Activated CD8-positive, alpha-beta memory T cell treated with anti-CD3 and anti-CD28 coated beads, Interleukin-2, amount 50 U/mL, for 24 hours (primary cell): ENCODE data around the gene ABLIM3.
"Not testable (repeated sequence)": the region's sequence is repeated elsewhere in the genome, so short reads cannot be mapped to it uniquely, and the experiment has no call there.

ENCODE experiments used
- DNase-seq: peaks from one replicate; pipeline ENCODE4 v3.0.0-alpha.2; 2020; ENCODE audit errors: extremely low read depth

ABLIM3 gene

GRCh38 chr5:149257889-149258705, 116.8 kb downstream of the ABLIM3 start:
- DNase-seq: no peak

- no peak for DNase-seq
These were observed 119.5 kb downstream of the ABLIM3 start for GRCh38 chr5:149260761-149261160.

- no peak for DNase-seq
These were observed 120.0 kb downstream of the ABLIM3 start for GRCh38 chr5:149261246-149261645.

GRCh38 chr5:149262315-149262714, 121.0 kb downstream of the ABLIM3 start:
- DNase-seq: no peak

- no peak for DNase-seq
These were observed 123.3 kb downstream of the ABLIM3 start for GRCh38 chr5:149264439-149265067.

- DNase-seq: no peak
These were observed 123.8 kb downstream of the ABLIM3 start for GRCh38 chr5:149265068-149265465.

DNA sequence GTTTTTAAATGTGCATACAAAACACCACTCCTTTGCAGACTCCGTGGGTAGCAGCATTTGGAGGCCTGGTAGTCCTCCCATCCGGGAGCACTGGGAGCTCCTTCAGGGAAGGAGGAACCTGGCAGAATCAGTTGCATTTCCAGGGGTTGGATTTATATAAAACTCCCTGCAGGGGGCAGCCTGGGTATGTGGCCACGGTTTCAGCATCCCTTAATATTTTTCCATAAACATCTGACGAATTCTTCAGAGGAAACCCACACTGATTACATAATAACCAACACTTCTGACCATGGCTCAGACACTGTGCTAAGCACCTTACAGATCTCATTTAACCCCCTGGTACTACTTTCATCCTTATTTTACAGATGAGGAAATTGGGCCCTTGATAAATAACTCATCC, 124.3 kb downstream of the ABLIM3 start:
- DNase-seq: no peak

- DNase-seq: no peak
These were observed 126.1 kb downstream of the ABLIM3 start for GRCh38 chr5:149267241-149267973.

GRCh38 chr5:149268928-149269557, 127.8 kb downstream of the ABLIM3 start:
- DNase-seq: no peak

DNA sequence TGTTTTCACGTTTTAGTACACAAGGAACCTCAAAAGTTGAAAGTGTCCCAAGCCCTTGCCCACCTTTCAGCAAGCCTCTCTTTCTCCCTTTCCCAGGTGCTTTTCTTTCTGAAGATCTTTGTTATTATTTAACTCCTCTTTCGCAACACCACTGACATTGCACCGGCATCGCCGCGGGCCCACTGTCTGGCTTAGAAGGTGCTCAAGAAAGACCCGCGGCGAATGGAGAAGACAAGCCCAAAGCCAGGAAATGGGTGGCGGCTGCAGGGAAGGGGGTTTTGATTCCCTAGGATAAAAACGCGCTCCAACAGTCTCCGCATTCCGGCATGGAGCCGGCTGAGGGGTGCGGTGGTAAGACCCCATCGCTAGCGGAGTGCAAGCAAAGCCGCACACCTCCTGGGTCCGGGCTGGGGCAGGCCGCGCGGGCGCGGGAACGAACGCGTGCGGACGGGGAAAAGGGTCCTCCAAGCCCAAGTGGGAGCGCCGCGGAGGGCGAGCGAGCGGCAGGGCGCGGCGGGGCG, 130.0 kb downstream of the ABLIM3 start:
- DNase-seq: no peak

- no peak for DNase-seq
These were observed 130.6 kb downstream of the ABLIM3 start, which contains the start of gene AFAP1L1 for GRCh38 chr5:149271716-149272563. TSS of gene AFAP1L1 (plus strand) at chr5:149271859. CDS start at chr5:149271969, 110 bp downstream.

DNA sequence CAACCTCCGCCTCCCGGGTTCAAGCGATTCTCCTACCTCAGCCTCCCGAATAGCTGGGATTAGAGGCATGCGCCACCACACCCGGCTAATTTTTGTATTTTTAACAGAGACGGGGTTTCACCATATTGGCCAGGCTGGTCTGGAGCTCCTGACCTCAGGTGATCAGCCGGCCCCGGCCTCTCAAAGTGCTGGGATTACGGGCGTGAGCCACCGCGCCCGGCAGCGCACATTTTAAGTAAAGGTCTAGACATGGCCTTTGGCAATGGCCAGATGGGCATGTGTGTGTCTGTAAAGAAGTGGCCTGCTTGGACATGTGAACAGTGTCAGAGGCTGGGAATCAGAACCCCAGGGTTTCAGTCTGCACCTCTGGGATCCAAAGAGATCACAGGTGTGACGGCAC, 131.5 kb downstream of the ABLIM3 start:
- not testable (repeated sequence) for DNase-seq

- DNase-seq: no peak
These were observed 131.9 kb downstream of the ABLIM3 start for GRCh38 chr5:149273237-149273636.

- no peak for DNase-seq
These were observed 132.7 kb downstream of the ABLIM3 start for GRCh38 chr5:149273950-149274349.

- DNase-seq: no peak
These were observed 133.6 kb downstream of the ABLIM3 start for GRCh38 chr5:149274939-149275338.

DNA sequence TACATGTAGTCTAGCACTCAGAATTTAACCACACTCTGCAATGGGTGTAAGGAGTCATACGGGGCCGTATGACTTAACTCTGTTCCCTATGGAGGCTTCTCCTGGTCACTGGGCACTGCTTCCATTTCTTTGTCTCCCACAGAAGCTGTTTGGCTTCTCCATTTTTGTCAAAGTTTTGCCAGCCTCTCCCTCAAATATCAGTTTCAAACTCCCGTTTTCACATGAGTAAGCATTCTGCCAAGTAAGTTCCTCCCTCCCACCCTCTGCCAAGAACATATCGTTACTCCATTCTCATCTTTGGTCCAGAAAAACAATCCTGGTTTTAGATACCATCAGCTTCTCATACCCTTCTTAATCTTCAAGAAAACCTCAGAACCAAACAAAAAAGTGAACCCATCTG, 136.5 kb downstream of the ABLIM3 start:
- no peak for DNase-seq

DNA sequence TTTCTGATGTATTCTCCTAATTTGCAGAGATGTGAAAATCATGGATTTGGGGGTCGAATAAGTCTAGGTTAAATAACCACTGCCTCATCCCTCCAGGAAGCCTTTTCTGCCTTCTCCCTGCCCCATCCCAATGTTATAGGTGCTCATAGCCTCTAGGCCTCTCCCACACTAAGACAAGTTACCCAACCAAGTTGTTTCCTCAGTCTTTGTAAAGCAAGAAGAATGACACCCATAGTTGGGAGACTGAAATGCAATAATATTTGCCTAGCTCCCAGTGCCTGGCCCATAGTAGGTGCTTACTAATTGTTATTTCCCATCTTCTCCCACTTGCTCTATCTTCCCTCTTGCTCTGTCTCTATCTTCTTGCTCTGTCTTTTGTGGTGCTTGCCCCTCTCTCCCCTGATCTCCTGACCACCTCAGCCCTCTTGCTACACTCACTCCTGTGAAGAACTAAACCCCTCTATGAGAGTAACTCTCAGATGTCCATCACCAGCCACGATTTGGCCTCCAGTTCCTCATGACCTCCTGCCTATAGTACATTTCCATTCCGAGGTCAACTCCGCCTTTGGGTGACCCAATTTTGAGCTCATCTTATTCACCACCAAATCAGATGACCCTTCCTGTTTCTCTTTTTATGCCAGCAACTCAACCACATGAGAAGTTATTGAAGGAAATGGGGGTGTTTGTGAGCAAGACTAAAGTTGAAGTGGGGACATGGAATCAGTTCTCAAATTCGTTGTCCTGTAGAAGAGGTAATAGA, 137.3 kb downstream of the ABLIM3 start:
- DNase-seq: no peak

- no peak for DNase-seq
These were observed 138.4 kb downstream of the ABLIM3 start for GRCh38 chr5:149279661-149280060.

DNA sequence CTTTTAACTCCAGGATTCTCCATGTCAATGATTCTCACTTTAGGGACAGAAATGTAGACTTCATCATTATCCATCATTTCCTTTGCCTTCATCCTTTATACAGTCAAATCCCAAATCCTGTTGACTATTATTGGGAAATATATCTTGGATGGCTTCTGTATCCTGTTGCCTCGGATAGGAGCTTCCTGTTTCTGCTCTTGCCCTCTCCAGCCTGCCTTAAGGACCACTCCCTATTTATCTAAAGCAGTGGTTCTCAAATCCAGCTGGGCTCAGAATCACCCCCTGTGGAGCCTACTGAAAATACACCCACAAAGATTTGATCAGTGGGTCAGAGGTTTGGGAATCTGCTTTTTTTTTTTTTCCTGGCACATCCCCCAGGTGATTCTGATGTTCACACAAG, 138.8 kb downstream of the ABLIM3 start:
- no peak for DNase-seq

DNA sequence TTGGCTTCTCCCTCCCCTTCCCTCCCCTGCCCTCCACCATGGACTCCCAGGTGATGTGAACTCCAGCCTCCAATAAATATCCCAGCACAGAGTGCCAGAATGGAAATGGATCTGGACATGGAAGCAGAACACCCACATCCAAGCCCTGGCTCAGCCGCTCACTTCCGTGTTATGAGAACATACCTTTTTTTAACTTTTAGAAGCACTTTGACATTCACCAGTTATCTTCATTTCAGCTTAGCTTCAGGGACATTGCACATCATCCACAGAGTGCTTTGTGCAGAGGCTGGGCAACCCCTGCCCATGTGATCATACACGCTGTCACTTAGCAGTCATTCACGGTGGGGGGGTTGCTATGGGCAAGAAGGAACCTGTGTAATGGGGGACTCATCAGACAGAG, 139.5 kb downstream of the ABLIM3 start:
- DNase-seq: no peak
